K562 (cell line): ENCODE measurements around the gene NR1D2. TPM values are rescaled to one million over a fixed set of nuclear protein-coding genes. Genes with fewer than 3 reads are reported as not detected.

Experiments used
- ATAC-seq: fragments of 200-7000 bp; cut with Tn5 transposase; 3 replicates; pipeline ENCODE4 v1.9.1; 2020; ENCODE audit warnings: moderate library complexity
- BruUV-seq: library from RNA; stranded (reverse); fragments of 400-500 nt; replicated peaks from 2 replicates; lab custom pipeline; 2021; lab: Mats Ljungman, UMichigan
- CTCF ChIA-PET: fragments of 300-600 bp; formaldehyde crosslinking; extraction: SDS; loops from one replicate; lab custom pipeline; 2021; ENCODE audit warnings: low intra/inter-chr PET ratio; lab: Yijun Ruan, JAX
- POLR2A ChIA-PET: fragments of 300-600, 350-650 bp; sonication (Branson Sonifier 250); formaldehyde crosslinking; extraction: SDS; loops from one replicate; lab custom pipeline; 2021; ENCODE audit warnings: antibody characterized with exemption, inconsistent platforms; lab: Yijun Ruan, JAX
- DNase-seq, 4 experiments: peaks; one replicate each; pipeline versions ENCODE4 v3.0.0 to v3.0.0-alpha.2; 2011 to 2018; ENCODE audit warnings: low spot score in 3 of 4, mixed read lengths in 3 of 4; ENCODE audit errors: extremely low read depth in 1 of 4
- FAIRE-seq: peaks from 2 replicates; lab custom pipeline; 2011; peaks lifted over from hg19 to GRCh38; lab: Jason Lieb, UNC
- H2AFZ ChIP-seq: 2 replicates; pipeline ENCODE4 v1.6.0; 2011; ENCODE audit warnings: low read depth, low read length, control low read depth, inconsistent platforms
- H3K27ac ChIP-seq: fragments of 200-600 bp; 3 replicates; pipeline ENCODE4 v1.8.0; 2011; ENCODE audit warnings: low read depth, mild to moderate bottlenecking, control low read depth, inconsistent platforms, low read length, moderate library complexity, mixed read lengths; ENCODE audit errors: extremely low read depth
- H3K27me3 ChIP-seq, 2 experiments: fragments of 300-600 bp in 1 of 2; 2 replicates in 1 of 2; 3 replicates in 1 of 2; pipeline versions ENCODE4 v1.6.0 to v1.8.0; 2011; ENCODE audit warnings: inconsistent platforms in 2 of 2, low read length in 2 of 2, mild to moderate bottlenecking in 1 of 2, mixed read lengths in 1 of 2, moderate library complexity in 1 of 2; ENCODE audit not compliant: control insufficient read depth in 2 of 2, insufficient read depth in 2 of 2
- H3K36me3 ChIP-seq: fragments of 300-600 bp; 3 replicates; pipeline ENCODE4 v1.8.0; 2011; ENCODE audit warnings: mild to moderate bottlenecking, low read length, inconsistent platforms; ENCODE audit not compliant: control insufficient read depth, insufficient read depth
- H3K4me1 ChIP-seq, 2 experiments: fragments of 200-600 bp in 1 of 2; replicated peaks in 1 of 2; 2 replicates in 1 of 2; 3 replicates in 1 of 2; pipeline versions ENCODE4 v1.5.1 to v1.8.0; 2011; ENCODE audit warnings: inconsistent platforms in 2 of 2, low read length in 2 of 2, mild to moderate bottlenecking in 1 of 2, mixed read lengths in 1 of 2, moderate library complexity in 1 of 2; ENCODE audit not compliant: control insufficient read depth in 2 of 2, insufficient read depth in 2 of 2
- H3K4me2 ChIP-seq: 2 replicates; pipeline ENCODE4 v1.6.1; 2011; ENCODE audit warnings: low read length, control low read depth, inconsistent platforms, mixed read lengths; ENCODE audit not compliant: insufficient read depth
- H3K4me3 ChIP-seq: fragments of 200-600 bp; sonication (generic), shearing (Covaris generic); 2 replicates; pipeline ENCODE4 v1.5.1; 2016; ENCODE audit warnings: control low read depth, inconsistent platforms
- H3K79me2 ChIP-seq: fragments of 200-600 bp; 3 replicates; pipeline ENCODE4 v1.8.0; 2011; ENCODE audit warnings: low read length, inconsistent platforms; ENCODE audit not compliant: control insufficient read depth, insufficient read depth
- H3K9ac ChIP-seq, 2 experiments: 2 replicates each; pipeline versions ENCODE4 v1.6.0 to v1.6.1; 2011; ENCODE audit warnings: low read depth in 2 of 2, low read length in 2 of 2, control low read depth in 1 of 2, inconsistent platforms in 1 of 2, mild to moderate bottlenecking in 1 of 2, mixed read lengths in 1 of 2; ENCODE audit not compliant: insufficient read depth in 1 of 2
- H3K9me1 ChIP-seq: one replicate; pipeline ENCODE4 v1.6.0; 2011; ENCODE audit warnings: inconsistent platforms, mild to moderate bottlenecking, low read length, moderate library complexity; ENCODE audit not compliant: control insufficient read depth, insufficient read depth
- H3K9me3 ChIP-seq: replicated peaks from 2 replicates; pipeline ENCODE4 v1.5.1; 2011; ENCODE audit warnings: low read depth, low read length, inconsistent platforms; ENCODE audit not compliant: control insufficient read depth, insufficient read depth
- H4K20me1 ChIP-seq: replicated peaks from 2 replicates; pipeline ENCODE4 v1.6.1; 2011; ENCODE audit warnings: low read length, inconsistent platforms, mixed read lengths; ENCODE audit not compliant: control insufficient read depth, insufficient read depth
- ATF2 ChIP-seq: sonication (generic); formaldehyde crosslinking; IDR thresholded peaks from 2 replicates; pipeline ENCODE4 v1.8.1; 2022; ENCODE audit warnings: missing genetic modification reagents
- CHAMP1 ChIP-seq: fragments of 450-650 bp; IDR thresholded peaks from 2 replicates; pipeline ENCODE4 v1.6.1; 2016; ENCODE audit warnings: mild to moderate bottlenecking
- DLX4 ChIP-seq: fragments of 250-450 bp; sonication (Bioruptor Pico); IDR thresholded peaks from 2 replicates; pipeline ENCODE4 v1.6.1; 2021; ENCODE audit warnings: mild to moderate bottlenecking
- E2F1 ChIP-seq: sonication (generic); formaldehyde crosslinking; IDR thresholded peaks from 2 replicates; pipeline ENCODE4 v1.8.1; 2023; ENCODE audit warnings: mild to moderate bottlenecking, missing genetic modification reagents, moderate library complexity
- HLTF ChIP-seq: fragments of 450-650 bp; IDR thresholded peaks from 2 replicates; pipeline ENCODE4 v1.6.1; 2016
- LARP7 ChIP-seq: fragments of 450-650 bp; IDR thresholded peaks from 2 replicates; pipeline ENCODE4 v1.6.1; 2016
- NR2C2 ChIP-seq, 2 experiments: fragments of 200-800 bp in 1 of 2; sonication (Bioruptor generic) in 1 of 2; sonication (generic) in 1 of 2; formaldehyde crosslinking in 1 of 2; IDR thresholded peaks; 2 replicates each; pipeline versions ENCODE4 v1.6.1 to v1.8.0; 2016 to 2022; ENCODE audit warnings: mild to moderate bottlenecking in 1 of 2, missing compliant biosample characterization in 1 of 2, missing genetic modification characterization in 1 of 2, missing genetic modification reagents in 1 of 2
- PHB2 ChIP-seq: fragments of 450-650 bp; IDR thresholded peaks from 2 replicates; pipeline ENCODE4 v1.6.1; 2017; ENCODE audit warnings: low read depth
- PKNOX1 ChIP-seq: fragments of 450-650 bp; IDR thresholded peaks from 2 replicates; pipeline ENCODE4 v1.6.1; 2016
- POLR2B ChIP-seq: fragments of 450-650 bp; IDR thresholded peaks from 2 replicates; pipeline ENCODE4 v1.6.1; 2018; ENCODE audit warnings: low read depth; ENCODE audit not compliant: partially characterized antibody
- SMARCA4 ChIP-seq: fragments of 450-650 bp; IDR thresholded peaks from 2 replicates; pipeline ENCODE4 v1.6.1; 2016
- SMARCB1 ChIP-seq: IDR thresholded peaks from 2 replicates; pipeline ENCODE4 v1.6.1; 2011; ENCODE audit warnings: improper control_type of control experiment, low read depth; ENCODE audit not compliant: insufficient read length
- ZSCAN32 ChIP-seq: fragments of 450-650 bp; formaldehyde crosslinking; IDR thresholded peaks from 2 replicates; pipeline ENCODE4 v1.4.0; 2020; ENCODE audit warnings: mild to moderate bottlenecking, moderate library complexity
- WGBS: fragments of 100-300 bp; shearing (Covaris generic); methylation state at CpG from one replicate; pipeline ENCODE4 v1.1.6; 2016; ENCODE audit warnings: low coverage, mixed read lengths; ENCODE audit not compliant: insufficient coverage; ENCODE audit errors: missing lambda C conversion rate; 5-methylcytosine and 5-hydroxymethylcytosine counted together
- in situ Hi-C: fragments of 300-500 bp; cut with MboI; formaldehyde crosslinking; loops from 4 replicates; pipeline ENCODE4 v1.15.0; 2018; ENCODE audit warnings: inconsistent platforms, mixed read lengths
- intact Hi-C: fragments of 100-400 bp; cut with micrococcal nuclease; formaldehyde crosslinking; loops from 2 replicates; pipeline ENCODE4 v1.14.2; 2022
- polyA plus RNA-seq, 8 experiments: library from polyadenylated mRNA; depleted of rRNA in 4 of 8; stranded (reverse) in 5 of 8; unstranded in 3 of 8; fragments of >200 nt; fragmentation: Nextera tagmentation in 2 of 8; fragmentation: Illumina TruSeq in 1 of 8; extraction: Ambion mirVana in 2 of 8; extraction: Trizol in 1 of 8; gene quantifications; 2 replicates each; pipeline versions ENCODE4 v1.2.1 to v1.2.3, GENCODE V29; 2011 to 2014; ENCODE audit warnings: inconsistent platforms in 1 of 8, missing spikeins in 1 of 8
- total RNA-seq, 7 experiments: library from RNA; depleted of rRNA in 6 of 7; stranded (reverse); fragments of >200 nt in 6 of 7; fragmentation: Illumina TruSeq in 2 of 7; extraction: Trizol in 2 of 7; gene quantifications; 2 replicates each; pipeline versions ENCODE4 v1.2.1 to v1.2.3, GENCODE V29; 2011 to 2021; ENCODE audit warnings: low replicate concordance in 1 of 7

The NR1D2 gene
- total and polyA plus RNA-seq, 9 of the 15 experiments (the other 6 are each of a cell fraction or from before 2014, with no cell fraction given) = 1.2 to 5.5 (median 2.9) TPM

- Histone ChIP-seq H3K9ac (peak overlapping the region; percentile 26 to 97; a peak in 3 of 4 replicates), H3K36me3 (peaks cover 34% of the 10 kb centered on the region), H4K20me1 (peaks cover 22% of the 10 kb centered on the region), H3K27me3 (no peaks in the 10 kb centered on the region), H3K9me3 (no peaks in the 10 kb centered on the region), H2AFZ (peak overlapping the region; percentile 96), H3K27ac (no peak overlapping the region), H3K4me3 (peak overlapping the region; percentile 73; the same call in 1 of the 2 replicates), H3K4me2 (peak overlapping the region; percentile 91), H3K79me2 (peaks cover 60% of the 10 kb centered on the region), H3K9me1 (no peaks in the 10 kb centered on the region), H3K4me1 (peaks cover 6 to 19% of the 10 kb centered on the region in 2 experiments)
- POLR2A ChIA-PET = interaction anchor here (0.6 to 7.1 kb wide), 11 partner anchors 8 to 672 kb away, joined by 3 to 165 read pairs (median 11); no protein-coding TSS in a partner anchor
- WGBS = 5% methylated on average over 7 of the region's 7 CpGs
- peak in 2 of 4 experiments; percentile 37 to 52 for DNase-seq
- in situ Hi-C loops = no loop called here
- no peak for FAIRE-seq
- no peak for ATAC-seq
- CTCF ChIA-PET = no interaction called here
- no TSS peak for BruUV-seq
- intact Hi-C loops = loop anchor here (2.0 to 10.0 kb wide), 2 partner anchors 107 to 579 kb away; partner anchors contain the start of gene THRB
- TF ChIP-seq E2F1 (no peak), SMARCA4 (peak; percentile 74), NR2C2 (CRISPR knock-in tag; IDR thresholded peaks at IDR 0.05) (no peak), NR2C2 (tag; IDR thresholded peaks at IDR 0.05) (peak; percentile 70), POLR2B (peak; percentile 44), LARP7 (0 out of 2 replicates have a peak, but pooled peaks have one; percentile 55), HLTF (peak; percentile 85), PKNOX1 (peak; percentile 14; the same call in 1 of the 2 replicates), DLX4 (CRISPR knock-in tag) (no peak), PHB2 (0 out of 2 replicates have a peak, but pooled peaks have one; percentile 50), SMARCB1 (no peak), ZSCAN32 (CRISPR knock-in tag) (no peak), ATF2 (CRISPR knock-in tag) (no peak), CHAMP1 (peak; percentile 31; the same call in 1 of the 2 replicates)
These were observed 29.5 kb upstream of the NR1D2 start for GRCh38 chr3:23915537-23916108.
